SK-N-MC (cell line): ENCODE measurements around the gene CLSTN2.

Experiments used
- EZH2 ChIP-seq: fragments of 200-600 bp; sonication (generic); IDR thresholded peaks from one replicate; pipeline ENCODE4 v1.6.1; 2017; ENCODE audit warnings: antibody characterized with exemption
- FOXP2 ChIP-seq: optimal IDR thresholded peaks from 2 replicates; pipeline ENCODE3; 2011; ENCODE audit warnings: mild to moderate bottlenecking, moderate library complexity; ENCODE audit not compliant: insufficient read depth; ENCODE audit errors: extremely low read length, control extremely low read depth
- POLR2AphosphoS5 ChIP-seq: IDR thresholded peaks from 2 replicates; pipeline ENCODE4 v1.6.1; 2012; ENCODE audit warnings: mild to moderate bottlenecking, low read depth, low read length, borderline replicate concordance

GRCh38 chr3:140584549-140584948 lies 649.6 kb downstream of the CLSTN2 start:
- TF ChIP-seq POLR2AphosphoS5 (no peak), EZH2 (no peak), FOXP2 (no peak)
